IMR-90 (cell line): ENCODE results near the gene TCF7L2. TPM values are rescaled to one million over a fixed set of nuclear protein-coding genes. Genes with fewer than 3 reads are reported as not detected.

Source experiments
- ATAC-seq: fragments of 200-7000 bp; cut with Tn5 transposase; 2 replicates; pipeline ENCODE4 v1.9.1; 2020; ENCODE audit warnings: low read depth, mild to moderate bottlenecking, moderate library complexity
- BruUV-seq: library from RNA; stranded (reverse); fragments of 400-500 nt; replicated peaks from 2 replicates; lab custom pipeline; 2021; lab: Mats Ljungman, UMichigan
- CTCF ChIA-PET: fragments of 300-600 bp; formaldehyde crosslinking; extraction: SDS; loops from one replicate; lab custom pipeline; 2021; ENCODE audit warnings: antibody characterized with exemption; lab: Yijun Ruan, JAX
- POLR2A ChIA-PET: fragments of 300-600 bp; sonication (Branson Sonifier 250); formaldehyde crosslinking; loops from one replicate; lab custom pipeline; 2022; ENCODE audit warnings: antibody characterized with exemption; ENCODE audit not compliant: unreplicated experiment; lab: Charles Lee
- DNase-seq: peaks from one replicate; pipeline ENCODE4 v3.0.0; 2013
- H2AFZ ChIP-seq: replicated peaks from 2 replicates; pipeline ENCODE3; 2013; ENCODE audit warnings: low read length, mild to moderate bottlenecking; ENCODE audit not compliant: poor library complexity
- H2AK5ac ChIP-seq: 2 replicates; pipeline ENCODE4 v1.6.1; 2013; ENCODE audit warnings: low read depth, low read length, inconsistent platforms
- H2AK9ac ChIP-seq: replicated peaks from 2 replicates; pipeline ENCODE3; 2013; ENCODE audit warnings: mild to moderate bottlenecking, low read depth, low read length, moderate library complexity; ENCODE audit not compliant: poor library complexity
- H2BK120ac ChIP-seq: 2 replicates; pipeline ENCODE4 v1.6.1; 2013; ENCODE audit warnings: low read depth, low read length, inconsistent platforms
- H2BK15ac ChIP-seq: 3 replicates; pipeline ENCODE4 v1.6.1; 2013; ENCODE audit warnings: low read depth, low read length, inconsistent platforms
- H2BK20ac ChIP-seq: 2 replicates; pipeline ENCODE4 v1.6.1; 2013; ENCODE audit warnings: low read depth, mild to moderate bottlenecking, inconsistent platforms, low read length, moderate library complexity
- H2BK5ac ChIP-seq: 2 replicates; pipeline ENCODE4 v1.6.1; 2013; ENCODE audit warnings: mild to moderate bottlenecking, low read depth, low read length, inconsistent platforms; ENCODE audit not compliant: poor library complexity, severe bottlenecking
- H3K14ac ChIP-seq: replicated peaks from 2 replicates; pipeline ENCODE4 v1.6.1; 2013; ENCODE audit warnings: low read depth, low read length, inconsistent platforms
- H3K18ac ChIP-seq: 2 replicates; pipeline ENCODE4 v1.6.1; 2013; ENCODE audit warnings: low read depth, low read length, control low read depth
- H3K23ac ChIP-seq: 2 replicates; pipeline ENCODE4 v1.6.1; 2013; ENCODE audit warnings: low read depth, low read length, inconsistent platforms
- H3K27ac ChIP-seq: 2 replicates; pipeline ENCODE4 v1.5.1; 2013; ENCODE audit warnings: mild to moderate bottlenecking, control low read depth, low read length; ENCODE audit not compliant: insufficient read depth
- H3K27me3 ChIP-seq: 2 replicates; pipeline ENCODE4 v1.6.1; 2013; ENCODE audit warnings: low read length; ENCODE audit not compliant: control insufficient read depth, insufficient read depth
- H3K36me3 ChIP-seq: 2 replicates; pipeline ENCODE4 v1.6.1; 2013; ENCODE audit warnings: low read length, mixed read lengths; ENCODE audit not compliant: control insufficient read depth, insufficient read depth
- H3K4ac ChIP-seq: 2 replicates; pipeline ENCODE4 v1.6.1; 2013; ENCODE audit warnings: low read depth, low read length, inconsistent platforms
- H3K4me1 ChIP-seq: 2 replicates; pipeline ENCODE4 v1.6.1; 2013; ENCODE audit warnings: low read length, mixed read lengths; ENCODE audit not compliant: control insufficient read depth, insufficient read depth
- H3K4me2 ChIP-seq: 2 replicates; pipeline ENCODE4 v1.6.1; 2013; ENCODE audit warnings: low read depth, mild to moderate bottlenecking, control low read depth, low read length, moderate library complexity
- H3K4me3 ChIP-seq: 2 replicates; pipeline ENCODE4 v1.5.1; 2013; ENCODE audit warnings: low read depth, mild to moderate bottlenecking, control low read depth, low read length, moderate library complexity; ENCODE audit not compliant: insufficient read depth
- H3K56ac ChIP-seq: 2 replicates; pipeline ENCODE4 v1.6.1; 2013; ENCODE audit warnings: low read length, inconsistent platforms; ENCODE audit not compliant: insufficient read depth; ENCODE audit errors: extremely low read depth
- H3K79me1 ChIP-seq, 2 experiments: 2 replicates each; pipeline ENCODE4 v1.6.1; 2013; ENCODE audit warnings: low read length in 2 of 2, inconsistent platforms in 1 of 2, low read depth in 1 of 2
- H3K9ac ChIP-seq: 2 replicates; pipeline ENCODE4 v1.6.1; 2013; ENCODE audit warnings: low read depth, low read length, control low read depth
- H3K9me1 ChIP-seq: 2 replicates; pipeline ENCODE4 v1.6.1; 2013; ENCODE audit warnings: low read length, inconsistent platforms; ENCODE audit not compliant: insufficient read depth
- H3K9me3 ChIP-seq: 2 replicates; pipeline ENCODE4 v1.6.1; 2013; ENCODE audit warnings: low read length; ENCODE audit not compliant: control insufficient read depth, insufficient read depth
- H4K20me1 ChIP-seq: 2 replicates; pipeline ENCODE4 v1.6.1; 2013; ENCODE audit warnings: low read length, inconsistent platforms; ENCODE audit not compliant: insufficient read depth
- H4K5ac ChIP-seq: 2 replicates; pipeline ENCODE4 v1.6.1; 2013; ENCODE audit warnings: mild to moderate bottlenecking, low read depth, low read length, control low read depth
- H4K8ac ChIP-seq, 2 experiments: 2 replicates each; pipeline ENCODE4 v1.6.1; 2013; ENCODE audit warnings: low read depth in 2 of 2, low read length in 2 of 2, control low read depth in 1 of 2, inconsistent platforms in 1 of 2
- H4K91ac ChIP-seq: 2 replicates; pipeline ENCODE4 v1.6.1; 2013; ENCODE audit warnings: low read depth, low read length, inconsistent platforms; ENCODE audit not compliant: insufficient read depth
- BHLHE40 ChIP-seq: fragments of 150-350 bp; IDR thresholded peaks from 2 replicates; pipeline ENCODE4 v1.6.1; 2016; ENCODE audit warnings: mild to moderate bottlenecking, low read depth, low read length
- CEBPB ChIP-seq: IDR thresholded peaks from 2 replicates; pipeline ENCODE4 v1.6.1; 2012; ENCODE audit warnings: low read depth, low read length, improper control_type of control experiment
- FOS ChIP-seq: fragments of 150-350 bp; IDR thresholded peaks from 2 replicates; pipeline ENCODE4 v1.6.1; 2016; ENCODE audit warnings: low read depth, low read length
- MAFK ChIP-seq: IDR thresholded peaks from 2 replicates; pipeline ENCODE4 v1.6.1; 2012; ENCODE audit warnings: low read depth, low read length, improper control_type of control experiment
- MAZ ChIP-seq: IDR thresholded peaks from 2 replicates; pipeline ENCODE4 v1.6.1; 2012; ENCODE audit warnings: low read depth, mild to moderate bottlenecking, low read length, improper control_type of control experiment, moderate library complexity, borderline replicate concordance
- MXI1 ChIP-seq: IDR thresholded peaks from 2 replicates; pipeline ENCODE4 v1.6.1; 2012; ENCODE audit warnings: low read depth, mild to moderate bottlenecking, low read length, moderate library complexity, borderline replicate concordance
- NFE2L2 ChIP-seq: fragments of 150-350 bp; IDR thresholded peaks from 2 replicates; pipeline ENCODE4 v1.6.1; 2016; ENCODE audit warnings: low read depth, mild to moderate bottlenecking, low read length
- POLR2A ChIP-seq: IDR thresholded peaks from 2 replicates; pipeline ENCODE4 v1.6.1; 2012; ENCODE audit warnings: mild to moderate bottlenecking, low read depth, low read length
- RAD21 ChIP-seq: IDR thresholded peaks from 2 replicates; pipeline ENCODE4 v1.6.1; 2012; ENCODE audit warnings: low read length, improper control_type of control experiment
- USF2 ChIP-seq: fragments of 150-350 bp; IDR thresholded peaks from 2 replicates; pipeline ENCODE4 v1.6.1; 2017; ENCODE audit warnings: mild to moderate bottlenecking, antibody characterized with exemption, low read length, low read depth
- WGBS, 2 experiments: methylation state at CpG; one replicate each; pipeline versions ENCODE4 v1.1.5 to v1.1.7; 2013; ENCODE audit warnings: missing lambda C conversion rate in 2 of 2; ENCODE audit not compliant: insufficient read length in 1 of 2; ENCODE audit errors: extremely low coverage in 2 of 2; 5-methylcytosine and 5-hydroxymethylcytosine counted together
- dilution Hi-C: fragments of 300-500 bp; cut with HindIII; formaldehyde crosslinking; loops from one replicate; pipeline ENCODE4 v1.14.3; 2018; ENCODE audit warnings: low sequenced_read_pairs; ENCODE audit not compliant: unreplicated experiment
- in situ Hi-C: fragments of 300-500 bp; cut with MboI; formaldehyde crosslinking; loops from 3 replicates; pipeline ENCODE4 v1.14.3; 2019; ENCODE audit warnings: low sequenced_read_pairs, inconsistent platforms, mixed read lengths
- intact Hi-C: fragments of 100-400 bp; cut with micrococcal nuclease; formaldehyde crosslinking; loops from 2 replicates; pipeline ENCODE4 v1.10.0; 2022
- polyA plus RNA-seq, 3 experiments: library from polyadenylated mRNA; depleted of rRNA; stranded (reverse); fragments of >200 nt; gene quantifications; 2 replicates each; pipeline ENCODE4 v1.2.3, GENCODE V29; 2012; ENCODE audit warnings: low replicate concordance in 1 of 3
- total RNA-seq: library from RNA; depleted of rRNA; stranded (reverse); fragments of >200 nt; gene quantifications from 2 replicates; pipeline ENCODE4 v1.2.3, GENCODE V29; 2012

Gene TCF7L2
- total and polyA plus RNA-seq, 2 of the 4 experiments (the other 2 are of a cell fraction) = 1.3 to 12.2 TPM

DNA sequence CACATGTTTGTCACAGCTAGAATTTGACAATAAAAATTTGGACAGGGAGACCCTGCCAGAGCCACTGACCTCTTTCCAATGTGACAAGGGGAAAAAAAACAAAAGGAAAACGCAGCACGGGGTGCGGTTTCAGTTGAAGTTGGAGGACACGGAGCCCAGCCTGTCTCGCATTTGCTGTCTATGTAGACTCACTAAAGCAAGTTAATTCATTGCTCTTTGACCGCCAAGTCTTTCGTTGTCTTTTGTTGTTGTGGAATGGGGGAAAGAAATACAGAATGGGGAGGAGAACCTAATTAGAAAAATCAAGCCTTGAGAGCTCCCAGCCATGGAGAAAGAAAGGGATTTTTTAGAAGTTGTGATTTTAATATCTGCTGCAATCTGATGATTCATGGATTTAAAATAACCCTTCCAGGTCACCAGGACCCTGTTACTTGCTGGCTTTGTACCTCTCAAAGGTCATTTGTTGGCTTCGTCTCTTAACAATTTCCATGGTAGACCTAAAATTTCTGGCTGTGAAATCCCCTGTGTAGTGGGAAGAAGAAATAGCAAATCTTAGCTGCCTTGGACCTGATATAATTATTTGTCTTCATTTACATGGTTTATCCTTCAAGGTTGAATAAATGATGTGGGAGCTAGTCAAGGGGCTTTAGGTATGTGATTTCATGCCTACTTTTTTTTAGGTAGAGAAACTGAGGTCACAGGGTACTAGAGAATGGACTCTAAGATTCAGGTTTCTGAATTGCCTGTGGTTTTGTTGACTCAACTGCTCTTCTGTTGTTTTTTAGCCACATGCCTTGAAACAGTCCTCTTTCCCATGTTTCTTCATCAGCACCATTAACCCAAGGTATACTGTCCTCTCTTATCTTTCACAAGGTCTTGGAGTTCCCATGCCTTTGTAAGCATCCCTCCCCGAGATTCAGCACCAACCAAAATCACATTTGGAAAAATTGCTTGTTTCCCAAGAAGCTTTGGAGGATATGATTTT lies 78.7 kb downstream of the TCF7L2 start:
- no peaks in the 10 kb centered on the region for H3K36me3 ChIP-seq
- no peak overlapping the region for H3K4ac ChIP-seq
- no peak overlapping the region for H3K27ac ChIP-seq
- no peak overlapping the region for H4K91ac ChIP-seq
- 80% methylated on average over 1 of the region's 9 CpGs; no CpG with 5 or more reads in 1 of the 2 experiments for WGBS, 2 experiments
- H2AFZ ChIP-seq = no peak overlapping the region
- DNase-seq (no peak), ATAC-seq (no peak)
- intact Hi-C loops (no loop called here), dilution Hi-C loops (no loop called here), in situ Hi-C loops (no loop called here)
- H3K18ac ChIP-seq = no peak overlapping the region
- no peak overlapping the region for H2AK9ac ChIP-seq
- H3K9me1 ChIP-seq = peaks cover 19% of the 10 kb centered on the region
- no peak overlapping the region for H3K4me2 ChIP-seq
- no peak overlapping the region for H2BK20ac ChIP-seq
- TF ChIP-seq POLR2A (no peak), MAZ (no peak), CEBPB (no peak), BHLHE40 (no peak), MAFK (no peak), RAD21 (no peak), FOS (no peak), NFE2L2 (no peak), MXI1 (no peak), USF2 (no peak)
- no peak overlapping the region for H3K23ac ChIP-seq
- ChIA-PET CTCF (no interaction called here), POLR2A (no interaction called here)
- H3K9me3 ChIP-seq = no peaks in the 10 kb centered on the region
- no TSS peak for BruUV-seq
- H3K14ac ChIP-seq = peak overlapping the region; percentile 30
- H2AK5ac ChIP-seq = no peak overlapping the region
- H2BK5ac ChIP-seq = no peak overlapping the region
- peaks cover 20% of the 10 kb centered on the region for H3K4me1 ChIP-seq
- no peak overlapping the region for H3K4me3 ChIP-seq
- H3K9ac ChIP-seq = no peak overlapping the region
- H4K20me1 ChIP-seq = peaks cover 51% of the 10 kb centered on the region
- H3K27me3 ChIP-seq = no peaks in the 10 kb centered on the region
- H2BK120ac ChIP-seq = no peak overlapping the region
- H3K79me1 ChIP-seq = peaks cover 29 to 68% of the 10 kb centered on the region in 2 experiments
- H4K5ac ChIP-seq = no peak overlapping the region
- H2BK15ac ChIP-seq = no peak overlapping the region
- no peak overlapping the region for H3K56ac ChIP-seq
- H4K8ac ChIP-seq = no peak overlapping the region
